Adrenal gland (tissue), 5 donors: Measurements from ENCODE around the gene FAM221B.

Experiments used
- POLR2A ChIP-seq, 2 donors: fragments of 450-650 bp; IDR thresholded peaks; one replicate each; pipeline ENCODE4 v1.6.1; 2017; ENCODE audit warnings: antibody characterized with exemption in 2 of 2, mild to moderate bottlenecking in 2 of 2, moderate library complexity in 1 of 2
- TF ChIP-seq, protein P1 (sequence below), 6 experiments: fragments of 450-650 bp in 4 of 6; fragments of 200-600 bp in 2 of 6; sonication (generic) in 1 of 6; IDR thresholded peaks; 1 replicate in 5 of 6; 2 replicates in 1 of 6; pipeline versions ENCODE4 v1.5.1 to v1.8.0; 2016 to 2021; ENCODE audit warnings: antibody characterized with exemption in 6 of 6, mild to moderate bottlenecking in 2 of 6, moderate library complexity in 1 of 6
- donor health status: DM: no; HTN: no; CAD: no.

DNA sequence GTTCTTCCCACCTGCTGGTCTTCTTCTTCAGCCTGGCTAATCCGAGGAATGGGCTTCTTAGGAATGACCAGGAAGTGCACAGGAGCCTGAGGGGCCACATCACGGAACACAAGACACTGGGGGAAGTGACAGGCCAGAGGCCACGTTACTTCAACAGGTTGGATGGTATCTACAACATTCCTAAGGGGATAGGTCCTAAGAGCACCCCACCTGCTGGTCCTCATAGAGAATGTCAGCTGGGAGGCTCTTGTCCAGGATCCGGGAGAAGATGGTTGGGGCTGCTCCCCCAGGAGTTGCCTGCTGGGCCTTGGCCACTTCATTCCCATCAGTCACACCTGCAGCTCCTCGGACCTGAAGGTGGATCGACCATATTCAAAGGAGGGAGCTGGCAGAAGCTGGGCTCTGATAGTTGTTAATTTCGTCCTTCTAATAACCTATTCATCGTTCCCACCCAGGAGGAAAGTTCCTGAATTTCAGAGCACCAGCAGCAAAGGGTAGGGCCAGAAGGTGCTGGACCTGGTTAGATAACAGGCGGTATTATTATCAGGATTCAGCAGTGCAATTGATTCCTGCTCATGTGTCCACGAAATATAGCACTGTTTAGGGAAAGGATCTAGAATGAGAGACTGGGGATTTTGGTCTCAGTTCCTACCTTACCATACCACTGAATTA lies 15.0 kb downstream of the FAM221B start:
- TF ChIP-seq, protein P1, sequence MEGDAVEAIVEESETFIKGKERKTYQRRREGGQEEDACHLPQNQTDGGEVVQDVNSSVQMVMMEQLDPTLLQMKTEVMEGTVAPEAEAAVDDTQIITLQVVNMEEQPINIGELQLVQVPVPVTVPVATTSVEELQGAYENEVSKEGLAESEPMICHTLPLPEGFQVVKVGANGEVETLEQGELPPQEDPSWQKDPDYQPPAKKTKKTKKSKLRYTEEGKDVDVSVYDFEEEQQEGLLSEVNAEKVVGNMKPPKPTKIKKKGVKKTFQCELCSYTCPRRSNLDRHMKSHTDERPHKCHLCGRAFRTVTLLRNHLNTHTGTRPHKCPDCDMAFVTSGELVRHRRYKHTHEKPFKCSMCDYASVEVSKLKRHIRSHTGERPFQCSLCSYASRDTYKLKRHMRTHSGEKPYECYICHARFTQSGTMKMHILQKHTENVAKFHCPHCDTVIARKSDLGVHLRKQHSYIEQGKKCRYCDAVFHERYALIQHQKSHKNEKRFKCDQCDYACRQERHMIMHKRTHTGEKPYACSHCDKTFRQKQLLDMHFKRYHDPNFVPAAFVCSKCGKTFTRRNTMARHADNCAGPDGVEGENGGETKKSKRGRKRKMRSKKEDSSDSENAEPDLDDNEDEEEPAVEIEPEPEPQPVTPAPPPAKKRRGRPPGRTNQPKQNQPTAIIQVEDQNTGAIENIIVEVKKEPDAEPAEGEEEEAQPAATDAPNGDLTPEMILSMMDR (IDR thresholded peaks at IDR 0.05) = no peak
- TF ChIP-seq POLR2A (IDR thresholded peaks at IDR 0.05) = no peak
